Measurements from ENCODE around the gene WIZ. TPM values are rescaled to one million over a fixed set of nuclear protein-coding genes. Genes with fewer than 3 reads are reported as not detected.

Gene WIZ
- total RNA-seq, 4 donors from 2014 or later = 39.1 to 44.9 (median 41.0) TPM

- WGBS = 79% methylated on average over 6 of the region's 29 CpGs
- no peak for TF ChIP-seq EP300 (IDR thresholded peaks at IDR 0.05)
- no peak for TF ChIP-seq CTCF (IDR thresholded peaks at IDR 0.05)
- H3K36me3 ChIP-seq = peaks cover 81% of the 10 kb centered on the region
- H3K4me3 ChIP-seq = no peak overlapping the region
- H3K27ac ChIP-seq = peak overlapping the region; percentile 6
- H3K9me3 ChIP-seq = no peaks in the 10 kb centered on the region
- H3K27me3 ChIP-seq = no peaks in the 10 kb centered on the region
- no peak for DNase-seq (ENCODE audit: low spot score in 2 of 2)
- H3K4me1 ChIP-seq = peaks cover 17% of the 10 kb centered on the region
These were observed 49.0 kb downstream of the WIZ start for GRCh38 chr19:15400521-15401396.

- peaks cover 83% of the 10 kb centered on the region for H3K36me3 ChIP-seq
- H3K27ac ChIP-seq = no peak overlapping the region
- H3K9me3 ChIP-seq = no peaks in the 10 kb centered on the region
- H3K4me3 ChIP-seq = no peak overlapping the region
- TF ChIP-seq CTCF (IDR thresholded peaks at IDR 0.05) (no peak), EP300 (IDR thresholded peaks at IDR 0.05) (no peak), POLR2A (IDR thresholded peaks at IDR 0.05) (no peak), POLR2AphosphoS5 (IDR thresholded peaks at IDR 0.05) (no peak)
- no peaks in the 10 kb centered on the region for H3K27me3 ChIP-seq
- peaks cover 10% of the 10 kb centered on the region for H3K4me1 ChIP-seq
- 91% methylated on average over 6 of the region's 14 CpGs for WGBS
- no peak for DNase-seq (ENCODE audit: low spot score in 2 of 2)
These were observed 50.1 kb downstream of the WIZ start for GRCh38 chr19:15399635-15400034.

DNA sequence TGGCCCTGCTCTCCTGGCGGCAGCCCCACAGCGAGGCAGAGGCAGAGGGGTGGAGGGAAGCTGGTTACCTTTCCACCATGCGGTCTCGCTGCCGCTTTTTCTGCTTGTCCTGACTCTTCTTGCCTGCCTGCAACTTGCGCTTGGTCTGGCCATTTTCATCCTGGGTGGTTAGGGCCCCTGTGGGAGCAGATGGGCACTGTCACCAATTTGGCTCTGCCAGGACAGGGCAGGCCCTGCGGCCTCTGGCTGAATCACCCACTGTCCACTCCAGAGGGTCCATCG is 50.6 kb downstream of the WIZ start:
- peaks cover 81% of the 10 kb centered on the region for H3K36me3 ChIP-seq
- WGBS = 95% methylated on average over 8 of the region's 8 CpGs
- no peaks in the 10 kb centered on the region for H3K9me3 ChIP-seq
- H3K4me1 ChIP-seq = peaks cover 8% of the 10 kb centered on the region
- no peak for TF ChIP-seq POLR2AphosphoS5 (IDR thresholded peaks at IDR 0.05)
- TF ChIP-seq POLR2A (IDR thresholded peaks at IDR 0.05) = no peak
- TF ChIP-seq CTCF (IDR thresholded peaks at IDR 0.05) = no peak
- TF ChIP-seq EP300 (IDR thresholded peaks at IDR 0.05) = no peak
- H3K27ac ChIP-seq = no peak overlapping the region
- no peak for DNase-seq (ENCODE audit: low spot score in 2 of 2)
- no peak overlapping the region for H3K4me3 ChIP-seq
- H3K27me3 ChIP-seq = no peaks in the 10 kb centered on the region

DNA sequence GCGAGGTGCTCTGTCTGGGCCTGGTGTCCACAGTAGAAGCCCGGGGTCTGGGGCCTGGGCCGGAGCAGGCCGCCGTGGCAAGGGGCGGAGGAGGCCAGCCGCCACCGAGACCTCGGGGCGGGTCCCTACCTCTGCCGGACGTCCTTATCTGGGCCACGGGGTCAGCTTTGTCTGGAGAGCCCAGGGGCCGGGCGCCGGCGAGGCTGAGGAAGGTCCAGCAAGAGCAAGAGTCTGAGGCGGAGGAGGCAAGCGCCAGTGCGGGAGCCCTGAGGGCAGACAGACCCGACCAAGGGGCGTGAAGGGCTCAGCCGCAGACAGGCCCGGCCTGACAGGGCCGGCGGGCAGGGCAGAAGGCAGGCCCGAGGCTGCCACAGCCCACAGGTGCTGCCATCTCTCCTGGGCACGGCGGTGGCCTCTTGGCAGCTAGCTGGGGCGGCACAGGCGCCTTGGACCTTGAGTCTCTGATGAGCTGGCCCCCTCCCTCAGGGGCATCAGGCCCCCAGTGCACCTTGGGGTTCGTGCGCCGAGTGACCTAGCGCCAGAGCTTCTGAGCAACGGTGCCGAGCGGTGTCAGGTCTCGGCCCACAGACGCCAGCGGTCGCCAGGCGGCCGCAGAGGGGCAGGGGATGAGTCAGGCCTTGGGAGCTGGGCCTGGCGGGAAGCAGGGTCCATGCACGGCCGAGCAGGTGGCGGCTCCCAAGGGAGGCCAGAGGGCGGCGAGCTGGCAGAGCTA is 51.1 kb downstream of the WIZ start:
- WGBS = 95% methylated on average over 36 of the region's 50 CpGs
- H3K4me1 ChIP-seq = peaks cover 4% of the 10 kb centered on the region
- no peak for DNase-seq (ENCODE audit: low spot score in 2 of 2)
- H3K27me3 ChIP-seq = no peaks in the 10 kb centered on the region
- no peaks in the 10 kb centered on the region for H3K9me3 ChIP-seq
- H3K27ac ChIP-seq = no peak overlapping the region
- TF ChIP-seq CTCF (IDR thresholded peaks at IDR 0.05) = no peak
- TF ChIP-seq EP300 (IDR thresholded peaks at IDR 0.05) = no peak
- no peak for TF ChIP-seq POLR2A (IDR thresholded peaks at IDR 0.05)
- no peak for TF ChIP-seq POLR2AphosphoS5 (IDR thresholded peaks at IDR 0.05)
- peaks cover 83% of the 10 kb centered on the region for H3K36me3 ChIP-seq
- H3K4me3 ChIP-seq = no peak overlapping the region

DNA sequence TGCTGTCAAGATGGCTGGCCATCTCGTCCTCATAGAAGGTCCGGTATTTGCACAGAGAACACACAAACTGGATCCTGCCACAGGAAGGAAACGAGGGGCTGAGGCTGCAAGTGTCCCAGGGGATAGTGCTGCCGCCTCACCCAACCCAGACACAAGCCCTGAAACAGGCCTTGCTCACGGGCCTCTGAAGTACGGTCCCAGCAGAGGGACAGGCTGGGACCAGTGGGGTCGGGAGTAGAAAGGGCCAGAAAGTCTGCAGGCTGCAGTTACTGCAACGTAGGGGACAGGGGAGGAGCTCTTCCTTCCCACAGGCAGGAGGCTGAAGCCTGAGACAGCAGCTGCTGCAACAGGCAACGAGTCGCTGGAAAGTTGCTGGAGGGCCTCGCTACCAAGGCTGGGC is 52.0 kb downstream of the WIZ start:
- Histone ChIP-seq H3K27ac (no peak overlapping the region), H3K27me3 (no peaks in the 10 kb centered on the region), H3K36me3 (peaks cover 85% of the 10 kb centered on the region), H3K4me1 (peaks cover 3% of the 10 kb centered on the region), H3K4me3 (no peak overlapping the region), H3K9me3 (no peaks in the 10 kb centered on the region)
- WGBS = 83% methylated on average over 7 of the region's 11 CpGs
- no peak for DNase-seq (ENCODE audit: low spot score in 2 of 2)
- TF ChIP-seq EP300 (IDR thresholded peaks at IDR 0.05) (no peak), POLR2A (IDR thresholded peaks at IDR 0.05) (no peak), POLR2AphosphoS5 (IDR thresholded peaks at IDR 0.05) (no peak), CTCF (IDR thresholded peaks at IDR 0.05) (no peak)

All from suprapubic skin (tissue), 4 donors.